Esophagus muscularis mucosa (tissue), 4 donors: ENCODE data around the gene CAST. TPM values are rescaled to one million over a fixed set of nuclear protein-coding genes. Genes with fewer than 3 reads are reported as not detected.

Source experiments
- DNase-seq: peaks from one replicate; pipeline ENCODE4 v3.0.0-alpha.2; 2017; ENCODE audit errors: extremely low spot score
- H3K27ac ChIP-seq, 4 donors: fragments of 200-600 bp; sonication (generic); replicated peaks in 1 of 4; 1 replicate in 3 of 4; 2 replicates in 1 of 4; pipeline ENCODE4 v1.5.1; 2016 to 2019; ENCODE audit warnings: mild to moderate bottlenecking in 1 of 4
- H3K27me3 ChIP-seq, 4 donors: fragments of 200-600 bp; sonication (generic); one replicate each; pipeline versions ENCODE4 v1.5.1 to v1.6.0; 2016 to 2019
- H3K36me3 ChIP-seq, 4 donors: fragments of 200-600 bp; sonication (generic); one replicate each; pipeline ENCODE4 v1.5.1; 2016 to 2019
- H3K4me1 ChIP-seq, 4 donors: fragments of 200-600 bp; sonication (generic); one replicate each; pipeline ENCODE4 v1.5.1; 2016 to 2019
- H3K4me3 ChIP-seq, 4 donors: fragments of 200-600 bp; sonication (generic); 1 replicate in 2 of 4; 2 replicates in 2 of 4; pipeline ENCODE4 v1.5.1; 2016 to 2019; ENCODE audit warnings: mild to moderate bottlenecking in 4 of 4, moderate library complexity in 1 of 4
- H3K9me3 ChIP-seq, 4 donors: fragments of 200-600 bp; sonication (generic); 1 replicate in 3 of 4; 2 replicates in 1 of 4; pipeline ENCODE4 v1.5.1; 2016 to 2019
- EP300 ChIP-seq: sonication (generic); formaldehyde crosslinking; IDR thresholded peaks from one replicate; pipeline ENCODE4 v1.6.1; 2017; ENCODE audit warnings: antibody characterized with exemption
- POLR2A ChIP-seq: fragments of 450-650 bp; IDR thresholded peaks from one replicate; pipeline ENCODE4 v1.6.1; 2017; ENCODE audit warnings: antibody characterized with exemption, moderate library complexity, mild to moderate bottlenecking, low read depth
- POLR2AphosphoS5 ChIP-seq, 2 donors: sonication (generic); formaldehyde crosslinking; IDR thresholded peaks; one replicate each; pipeline ENCODE4 v1.6.1; 2017; ENCODE audit warnings: antibody characterized with exemption in 2 of 2
- WGBS: methylation state at CpG from one replicate; pipeline ENCODE4 v1.1.5; 2018; 5-methylcytosine and 5-hydroxymethylcytosine counted together
- intact Hi-C: fragments of 100-400 bp; cut with DNase I; formaldehyde crosslinking; loops from one replicate; pipeline ENCODE4 v1.15.1; 2023
- total RNA-seq, 4 donors: library from RNA; depleted of rRNA; stranded (reverse); fragments of >200 nt; gene quantifications; one replicate each; pipeline versions ENCODE4 v1.1.0 to v1.2.1, GENCODE V29; 2016
- TF ChIP-seq, protein P1 (sequence below), 3 experiments: fragments of 200-600 bp in 2 of 3; fragments of 450-650 bp in 1 of 3; sonication (generic) in 2 of 3; IDR thresholded peaks; one replicate each; pipeline ENCODE4 v1.5.1; 2017 to 2019; ENCODE audit warnings: antibody characterized with exemption in 3 of 3, mild to moderate bottlenecking in 2 of 3, moderate library complexity in 1 of 3

Gene CAST
- total RNA-seq, 4 donors from 2014 or later = 238 to 346 (median 296) TPM

DNA sequence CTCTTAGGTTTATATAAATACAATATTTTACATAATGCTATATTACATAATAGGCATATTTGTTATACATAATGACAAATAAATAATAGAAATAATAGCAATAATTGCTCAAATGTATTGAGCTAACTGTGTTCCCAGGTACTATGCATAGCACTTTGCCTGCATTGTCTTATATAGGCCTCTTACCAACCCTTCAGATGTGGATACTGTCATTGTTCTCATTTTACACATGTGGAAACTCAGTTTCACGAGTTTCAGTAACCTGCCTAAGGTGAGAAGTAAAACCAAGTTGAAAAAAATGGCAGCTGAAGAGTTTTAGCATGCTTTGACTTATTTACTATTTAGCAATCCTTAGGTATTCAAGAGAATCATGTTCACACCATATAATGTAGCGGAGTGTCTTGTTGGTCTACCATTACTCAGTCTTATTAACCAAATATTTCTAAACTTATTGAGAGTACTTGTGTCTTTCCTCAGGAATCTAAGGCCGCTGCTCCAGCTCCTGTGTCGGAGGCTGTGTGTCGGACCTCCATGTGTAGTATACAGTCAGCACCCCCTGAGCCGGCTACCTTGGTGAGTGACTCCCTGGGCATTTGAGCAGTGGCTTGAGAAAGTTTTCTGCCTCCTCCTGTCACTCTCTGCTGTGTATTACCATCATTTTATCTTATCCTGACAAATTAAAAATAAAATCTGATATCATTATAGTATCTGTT is 88.1 kb downstream of the CAST start:
- no peaks in the 10 kb centered on the region for H3K27me3 ChIP-seq
- H3K27ac ChIP-seq = peak overlapping the region in 1 of 4 donors; percentile 40
- TF ChIP-seq, protein P1, sequence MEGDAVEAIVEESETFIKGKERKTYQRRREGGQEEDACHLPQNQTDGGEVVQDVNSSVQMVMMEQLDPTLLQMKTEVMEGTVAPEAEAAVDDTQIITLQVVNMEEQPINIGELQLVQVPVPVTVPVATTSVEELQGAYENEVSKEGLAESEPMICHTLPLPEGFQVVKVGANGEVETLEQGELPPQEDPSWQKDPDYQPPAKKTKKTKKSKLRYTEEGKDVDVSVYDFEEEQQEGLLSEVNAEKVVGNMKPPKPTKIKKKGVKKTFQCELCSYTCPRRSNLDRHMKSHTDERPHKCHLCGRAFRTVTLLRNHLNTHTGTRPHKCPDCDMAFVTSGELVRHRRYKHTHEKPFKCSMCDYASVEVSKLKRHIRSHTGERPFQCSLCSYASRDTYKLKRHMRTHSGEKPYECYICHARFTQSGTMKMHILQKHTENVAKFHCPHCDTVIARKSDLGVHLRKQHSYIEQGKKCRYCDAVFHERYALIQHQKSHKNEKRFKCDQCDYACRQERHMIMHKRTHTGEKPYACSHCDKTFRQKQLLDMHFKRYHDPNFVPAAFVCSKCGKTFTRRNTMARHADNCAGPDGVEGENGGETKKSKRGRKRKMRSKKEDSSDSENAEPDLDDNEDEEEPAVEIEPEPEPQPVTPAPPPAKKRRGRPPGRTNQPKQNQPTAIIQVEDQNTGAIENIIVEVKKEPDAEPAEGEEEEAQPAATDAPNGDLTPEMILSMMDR (IDR thresholded peaks at IDR 0.05) = no peak
- TF ChIP-seq POLR2AphosphoS5 (IDR thresholded peaks at IDR 0.05) = no peak
- TF ChIP-seq EP300 = no peak
- TF ChIP-seq POLR2A = no peak
- 91% methylated on average over 6 of the region's 6 CpGs for WGBS
- H3K4me1 ChIP-seq = peaks cover 9 to 32% (median 24%) of the 10 kb centered on the region in 4 donors
- H3K9me3 ChIP-seq = no peaks in the 10 kb centered on the region
- H3K4me3 ChIP-seq = no peak overlapping the region
- H3K36me3 ChIP-seq = peaks cover 53 to 96% (median 76%) of the 10 kb centered on the region in 4 donors
- intact Hi-C loops = loop anchor here (2.0 kb wide), 1 partner anchor 415 kb away; no protein-coding TSS in a partner anchor
- no peak for DNase-seq

DNA sequence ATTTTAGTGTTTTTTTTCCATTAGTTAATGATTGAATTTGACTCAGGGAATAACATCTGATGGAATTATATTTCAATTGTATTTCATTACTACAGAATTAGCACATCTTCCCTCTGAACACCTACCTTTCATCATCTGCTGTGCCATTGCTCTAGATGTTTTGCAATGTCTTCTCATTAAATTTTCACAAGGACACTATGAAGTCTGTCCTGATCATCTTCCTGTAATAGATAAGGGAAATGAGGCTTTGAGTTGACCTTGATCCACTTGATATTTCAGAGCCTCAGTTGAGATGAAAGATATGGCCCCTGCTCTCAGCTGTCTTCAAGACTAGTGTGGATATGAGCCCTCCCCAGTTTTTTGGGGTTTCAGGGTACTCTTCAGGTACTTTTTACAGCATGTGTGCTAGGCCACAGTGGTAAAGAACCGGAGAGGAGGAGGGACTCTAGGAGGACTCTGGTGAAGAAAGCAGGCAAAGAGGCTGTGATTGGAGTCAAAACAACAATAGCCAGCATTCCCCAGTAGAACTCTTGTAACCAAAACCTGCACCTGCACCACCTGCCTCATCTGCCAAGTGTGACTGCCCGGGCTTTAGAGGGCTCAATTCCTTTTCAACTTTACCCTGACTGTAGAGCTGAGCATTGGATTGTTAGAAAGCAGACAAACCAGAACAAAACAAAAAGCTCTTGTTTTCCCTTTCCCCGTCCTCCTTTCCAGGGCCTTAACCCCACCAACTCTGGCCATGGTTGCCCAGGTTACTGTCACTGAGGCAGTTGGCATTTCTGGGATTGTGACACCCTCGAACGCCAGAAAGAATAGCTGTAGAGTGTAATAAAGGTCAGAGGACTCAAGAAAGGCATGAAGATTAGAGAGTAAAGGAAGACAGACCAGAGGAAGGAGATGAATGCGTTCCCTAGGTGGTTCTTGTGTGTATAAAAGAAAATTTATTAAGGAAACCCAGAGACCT is 89.3 kb downstream of the CAST start:
- DNase-seq = no peak
- intact Hi-C loops = loop anchor here (2.0 kb wide), 1 partner anchor 413 kb away; no protein-coding TSS in a partner anchor
- peaks cover 9 to 21% (median 15%) of the 10 kb centered on the region in 4 donors for H3K4me1 ChIP-seq
- H3K36me3 ChIP-seq = peaks cover 59 to 96% (median 78%) of the 10 kb centered on the region in 4 donors
- 66% methylated on average over 6 of the region's 6 CpGs for WGBS
- H3K27ac ChIP-seq = peak overlapping the region in 3 of 4 donors; percentile 19 to 40 (median 30)
- H3K9me3 ChIP-seq = no peaks in the 10 kb centered on the region
- no peak overlapping the region for H3K4me3 ChIP-seq
- no peaks in the 10 kb centered on the region for H3K27me3 ChIP-seq
- TF ChIP-seq EP300 = no peak
- no peak for TF ChIP-seq POLR2AphosphoS5 (IDR thresholded peaks at IDR 0.05)
- TF ChIP-seq, protein P1 (IDR thresholded peaks at IDR 0.05) = no peak
- no peak for TF ChIP-seq POLR2A

DNA sequence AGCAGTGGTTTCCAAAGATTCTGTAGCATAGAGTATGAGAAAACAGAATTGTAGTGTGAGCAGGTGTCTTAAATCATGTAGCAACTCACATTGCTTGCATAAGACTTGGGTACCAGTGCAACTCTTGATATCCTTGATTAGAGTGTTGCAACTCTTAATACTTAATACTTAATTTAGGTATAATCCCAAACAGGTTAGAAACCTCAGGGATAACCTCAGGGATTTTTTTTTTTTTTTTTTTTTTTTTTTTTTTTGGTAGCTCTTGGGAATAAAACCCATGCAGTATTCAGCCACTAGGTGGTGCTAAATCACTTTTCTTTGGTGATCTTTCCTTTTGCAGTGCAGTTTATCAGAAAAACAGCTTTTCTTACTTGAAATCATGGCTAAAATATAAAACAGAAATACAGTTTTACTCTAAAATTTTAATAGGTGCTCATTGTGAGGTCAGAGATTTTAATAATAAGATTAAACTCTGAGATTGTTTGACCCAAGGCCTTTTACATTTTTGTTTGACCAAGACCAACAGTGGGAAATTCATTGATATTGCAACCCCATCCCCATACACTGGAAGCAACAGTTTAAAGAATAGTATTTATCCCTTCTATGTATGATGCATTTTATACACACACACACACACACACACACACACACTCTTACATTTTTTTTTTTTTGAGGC is 90.3 kb downstream of the CAST start:
- TF ChIP-seq EP300 (no peak), POLR2AphosphoS5 (IDR thresholded peaks at IDR 0.05) (peak in 1 of 2 donors; percentile 41), POLR2A (no peak)
- TF ChIP-seq, protein P1 (IDR thresholded peaks at IDR 0.05) = peak; percentile 52 to 72 (median 69)
- intact Hi-C loops = no loop called here
- Histone ChIP-seq H3K4me1 (peaks cover 6 to 19% (median 15%) of the 10 kb centered on the region in 4 donors), H3K27me3 (no peaks in the 10 kb centered on the region), H3K9me3 (no peaks in the 10 kb centered on the region), H3K36me3 (peaks cover 65 to 96% (median 80%) of the 10 kb centered on the region in 4 donors), H3K4me3 (no peak overlapping the region), H3K27ac (peak overlapping the region in 3 of 4 donors; percentile 19 to 40 (median 30))
- DNase-seq = no peak

DNA sequence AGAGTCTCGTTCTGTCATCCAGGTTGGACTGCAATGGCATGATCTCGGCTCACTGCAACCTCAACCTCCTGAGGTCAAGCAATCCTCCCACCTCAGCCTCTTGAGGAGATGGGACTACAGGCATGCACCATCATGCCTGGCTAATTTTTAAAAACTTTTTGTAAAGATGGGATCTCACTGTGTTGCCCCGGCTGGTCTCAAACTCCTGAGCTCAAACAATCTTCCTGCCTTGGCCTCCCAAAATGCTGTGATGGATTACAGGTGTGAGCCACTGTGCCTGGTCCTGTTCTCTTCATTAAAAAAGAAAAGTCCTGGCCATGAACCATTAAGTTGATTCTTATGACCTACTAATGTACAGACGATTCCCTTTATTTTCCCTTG is 90.8 kb downstream of the CAST start:
- peaks cover under 1 to 17% (median 12%) of the 10 kb centered on the region in 4 donors for H3K4me1 ChIP-seq
- intact Hi-C loops = no loop called here
- H3K9me3 ChIP-seq = no peaks in the 10 kb centered on the region
- TF ChIP-seq EP300 (no peak), POLR2AphosphoS5 (IDR thresholded peaks at IDR 0.05) (no peak), POLR2A (no peak)
- TF ChIP-seq, protein P1 (IDR thresholded peaks at IDR 0.05) = no peak
- WGBS = 94% methylated on average over 4 of the region's 4 CpGs
- H3K27me3 ChIP-seq = no peaks in the 10 kb centered on the region
- no peak overlapping the region for H3K4me3 ChIP-seq
- no peak for DNase-seq
- no peak overlapping the region for H3K27ac ChIP-seq
- H3K36me3 ChIP-seq = peaks cover 71 to 97% (median 83%) of the 10 kb centered on the region in 4 donors
